ENCODE measurements around the gene WIPF3.

The WIPF3 gene

DNA sequence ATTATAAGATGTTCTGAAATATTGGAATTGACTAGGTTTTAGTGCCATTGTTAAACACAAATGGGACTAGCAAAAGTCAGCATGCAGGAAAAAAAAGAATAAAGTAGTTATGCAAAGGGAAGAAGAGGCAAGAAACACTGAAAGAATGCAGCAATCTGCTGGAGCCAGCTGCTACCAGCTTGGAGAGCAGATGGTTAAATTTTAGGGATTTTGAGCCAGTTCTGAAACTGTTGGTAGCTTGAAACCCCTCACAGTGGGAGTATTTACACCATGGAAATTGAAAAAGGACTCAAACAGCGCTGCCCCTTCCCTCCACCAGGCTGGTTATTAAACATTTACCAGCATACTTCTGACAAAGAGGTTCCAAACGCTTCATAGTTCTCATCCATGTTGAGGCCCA lies 142.3 kb downstream of the WIPF3 start:
- no peak for TF ChIP-seq CTCF (IDR thresholded peaks at IDR 0.05; ENCODE audit: low read depth, low read length, missing control alignments)
- DNase-seq (ENCODE audit: extremely low read depth, low read depth), result no peak
- no peak overlapping the region for H3K4me3 ChIP-seq (replicated peaks; ENCODE audit: low read depth, low read length)

- TF ChIP-seq CTCF (IDR thresholded peaks at IDR 0.05; ENCODE audit: low read depth, low read length, missing control alignments), result no peak
- no peak for DNase-seq (ENCODE audit: extremely low read depth, low read depth)
- no peak overlapping the region for H3K4me3 ChIP-seq (replicated peaks; ENCODE audit: low read depth, low read length)
Measured at GRCh38 chr7:29950480-29950879, 144.2 kb downstream of the WIPF3 start.

- TF ChIP-seq CTCF (IDR thresholded peaks at IDR 0.05; ENCODE audit: low read depth, low read length, missing control alignments), result no peak
- no peak for DNase-seq (ENCODE audit: extremely low read depth, low read depth)
- H3K4me3 ChIP-seq (replicated peaks; ENCODE audit: low read depth, low read length), result no peak overlapping the region
Measured at GRCh38 chr7:29951206-29951605, 144.9 kb downstream of the WIPF3 start.

DNA sequence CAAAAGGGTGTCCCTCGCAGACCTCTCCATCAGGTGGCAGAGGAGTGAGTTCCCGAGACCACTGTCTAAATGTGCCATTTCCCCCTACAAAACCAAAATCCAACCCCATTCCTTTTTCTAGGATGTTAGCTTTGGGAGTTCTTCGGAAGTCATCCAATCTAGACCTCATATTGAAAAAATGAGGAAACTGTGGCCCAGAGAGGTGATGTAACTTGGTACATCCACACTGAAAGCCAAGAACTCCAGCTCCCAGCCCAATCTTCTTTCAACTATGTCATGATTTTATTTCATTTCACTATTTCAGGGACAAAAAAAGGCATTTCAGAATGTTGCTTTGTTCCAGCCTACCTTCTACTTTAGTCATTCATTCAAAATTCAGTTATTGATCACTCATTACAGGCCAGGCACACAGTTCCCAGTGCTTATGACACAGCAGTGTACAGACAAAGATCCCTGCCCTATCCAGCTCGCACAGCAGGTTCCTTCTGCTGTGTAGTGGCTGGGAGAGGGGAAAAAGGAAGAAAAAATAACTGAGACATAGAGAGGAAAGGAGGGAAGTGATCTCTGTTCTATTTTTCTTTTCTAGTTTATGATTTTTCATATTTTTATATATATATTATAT lies 147.5 kb downstream of the WIPF3 start:
- no peak for TF ChIP-seq CTCF (IDR thresholded peaks at IDR 0.05; ENCODE audit: low read depth, low read length, missing control alignments)
- DNase-seq (ENCODE audit: extremely low read depth, low read depth), result no peak
- no peak overlapping the region for H3K4me3 ChIP-seq (replicated peaks; ENCODE audit: low read depth, low read length)

GRCh38 chr7:29955075-29955792 lies 148.9 kb downstream of the WIPF3 start:
- DNase-seq (ENCODE audit: extremely low read depth, low read depth), result no peak
- TF ChIP-seq CTCF (IDR thresholded peaks at IDR 0.05; ENCODE audit: low read depth, low read length, missing control alignments), result no peak
- no peak overlapping the region for H3K4me3 ChIP-seq (replicated peaks; ENCODE audit: low read depth, low read length)

DNA sequence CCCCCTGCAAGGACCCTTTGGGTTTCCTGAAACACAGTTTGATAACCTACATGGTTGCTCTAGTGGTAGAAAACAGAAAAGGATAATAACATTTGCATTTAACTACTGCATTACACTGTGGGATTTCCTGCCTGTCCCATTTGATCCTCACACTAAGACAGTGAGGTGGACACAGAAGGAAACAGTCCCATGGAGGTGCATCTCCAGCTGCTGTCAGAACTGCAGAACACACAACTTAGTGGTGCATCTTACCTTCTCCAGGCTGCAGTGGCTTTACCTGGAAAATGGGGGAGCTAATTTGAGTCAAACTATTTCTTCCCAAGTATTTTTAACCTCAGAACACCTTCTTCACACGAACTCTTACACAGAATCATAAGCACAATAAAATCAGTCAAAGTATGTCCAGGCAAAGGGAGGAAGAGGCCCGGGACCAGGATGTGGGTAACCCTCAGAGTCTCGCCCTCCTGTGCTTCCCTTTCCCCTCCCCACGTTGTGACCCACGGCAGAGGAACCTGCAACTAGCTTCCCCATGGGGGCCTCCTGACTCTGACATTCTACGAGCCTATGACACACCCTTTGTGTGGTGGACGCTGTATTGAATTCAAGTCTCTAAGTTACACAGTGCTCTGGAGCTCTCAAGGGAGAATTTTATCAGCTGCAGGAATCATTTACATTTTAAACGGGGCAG lies 149.6 kb downstream of the WIPF3 start:
- no peak for DNase-seq (ENCODE audit: extremely low read depth, low read depth)
- no peak for TF ChIP-seq CTCF (IDR thresholded peaks at IDR 0.05; ENCODE audit: low read depth, low read length, missing control alignments)
- H3K4me3 ChIP-seq (replicated peaks; ENCODE audit: low read depth, low read length), result no peak overlapping the region
